ENCODE results near the gene ZFTA. TPM values are rescaled to one million over a fixed set of nuclear protein-coding genes. Genes with fewer than 3 reads are reported as not detected.

Gene ZFTA
- total RNA-seq, 1 donor from 2014 or later: 34.6 TPM

DNA sequence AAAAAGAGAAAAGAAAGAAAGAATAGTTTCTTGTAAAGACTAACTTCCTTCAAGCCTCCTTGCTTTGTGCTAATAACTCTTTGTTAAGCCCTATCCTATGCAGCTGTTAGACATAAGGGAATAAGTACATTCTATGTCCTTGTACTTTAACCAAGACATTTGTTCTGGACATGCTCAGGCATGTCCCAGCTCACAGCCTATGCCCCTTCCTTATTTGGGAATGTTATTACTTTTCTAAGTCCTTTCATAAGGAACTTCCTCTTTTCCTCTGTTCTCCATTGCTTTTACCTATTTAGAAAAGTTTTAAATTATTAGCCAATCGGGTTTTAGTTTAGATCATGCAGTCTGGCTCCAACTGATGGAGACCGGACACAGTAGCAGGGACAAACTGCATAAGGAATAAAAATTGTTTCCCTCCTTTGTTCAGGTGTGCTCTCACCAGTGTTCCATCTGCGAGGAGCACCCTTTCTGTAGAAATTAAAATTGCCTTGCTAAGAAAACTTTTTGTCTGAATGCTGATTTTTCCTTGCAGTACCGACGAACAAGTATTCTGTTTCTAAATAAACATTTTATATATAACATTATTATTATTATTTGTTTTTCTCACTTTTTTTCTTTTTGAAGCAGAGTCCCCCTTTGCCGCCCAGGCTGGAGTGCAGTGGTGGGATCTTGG, 23.1 kb upstream of the ZFTA start:
- no peak for DNase-seq (ENCODE audit: low spot score)
- peaks cover 9% of the 10 kb centered on the region for H3K9me3 Mint-ChIP-seq (ENCODE audit: low read depth)
- no peak for TF ChIP-seq CTCF (IDR thresholded peaks at IDR 0.05)
- H3K27ac Mint-ChIP-seq (ENCODE audit: unreplicated experiment): peak overlapping the region; percentile 89
- H3K36me3 Mint-ChIP-seq (ENCODE audit: low read depth): no peaks in the 10 kb centered on the region
- no peak overlapping the region for H3K4me3 Mint-ChIP-seq (ENCODE audit: unreplicated experiment)
- H3K4me1 Mint-ChIP-seq (ENCODE audit: low read depth): peaks cover 8% of the 10 kb centered on the region
- H3K27me3 Mint-ChIP-seq (ENCODE audit: low read depth): no peaks in the 10 kb centered on the region

DNA sequence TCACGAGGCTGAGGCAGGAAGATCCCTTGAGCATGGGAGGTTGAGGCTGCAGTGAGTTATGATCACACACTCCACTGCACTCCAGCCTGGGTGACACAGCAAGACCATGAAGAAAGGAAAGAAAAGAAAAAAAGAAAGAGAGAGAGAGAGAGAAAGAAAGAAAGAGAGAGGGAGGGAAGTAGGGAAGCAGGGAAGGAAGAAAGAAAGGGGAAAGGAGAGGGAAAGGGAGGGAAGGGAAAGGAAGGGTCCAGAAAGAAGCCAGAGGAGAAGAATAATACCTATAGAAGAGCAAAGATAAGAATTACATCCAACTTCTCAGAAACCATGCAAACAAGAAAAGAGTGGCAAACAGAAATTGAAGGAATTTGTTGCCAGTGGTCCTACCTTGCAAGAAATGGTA, 17.2 kb upstream of the ZFTA start:
- no peak for TF ChIP-seq CTCF (IDR thresholded peaks at IDR 0.05)
- Mint-ChIP-seq H3K27me3 (ENCODE audit: low read depth) (no peaks in the 10 kb centered on the region), H3K4me1 (ENCODE audit: low read depth) (no peaks in the 10 kb centered on the region), H3K27ac (ENCODE audit: unreplicated experiment) (no peak overlapping the region), H3K9me3 (ENCODE audit: low read depth) (no peaks in the 10 kb centered on the region), H3K4me3 (ENCODE audit: unreplicated experiment) (no peak overlapping the region), H3K36me3 (ENCODE audit: low read depth) (no peaks in the 10 kb centered on the region)
- DNase-seq (ENCODE audit: low spot score): no peak

DNA sequence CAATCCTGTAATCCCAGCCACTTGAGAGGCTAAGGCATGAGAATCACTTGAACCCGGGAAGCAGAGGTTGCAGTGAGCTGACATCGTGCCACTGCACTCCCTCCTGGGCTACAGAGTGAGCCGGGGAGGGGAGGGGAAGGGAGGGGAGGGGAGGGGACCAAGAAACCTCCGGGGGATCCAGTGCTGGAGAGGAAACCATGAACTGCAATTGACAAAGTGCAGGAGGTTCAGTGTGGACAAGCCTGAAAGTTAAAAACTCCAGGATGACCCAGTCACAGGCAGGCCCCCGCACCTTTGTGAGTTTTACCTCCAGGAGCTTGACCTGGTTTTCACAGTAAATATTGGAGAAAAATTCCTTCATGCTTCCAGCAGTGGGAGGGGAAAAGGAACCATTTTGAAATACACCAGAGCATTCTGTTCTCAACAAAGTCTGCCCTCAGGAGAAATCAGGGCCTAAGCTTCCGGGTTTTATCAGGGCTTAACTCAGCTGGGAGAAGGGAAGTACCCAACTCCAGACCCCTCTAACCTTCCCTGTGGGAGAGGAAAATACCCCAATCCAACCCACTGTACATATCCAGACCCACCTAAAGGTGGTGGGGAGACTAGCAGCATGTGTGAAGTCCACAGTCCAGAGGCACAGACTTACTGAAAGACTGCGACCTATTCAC, 15.5 kb upstream of the ZFTA start:
- Mint-ChIP-seq H3K4me1 (ENCODE audit: low read depth) (no peaks in the 10 kb centered on the region), H3K4me3 (ENCODE audit: unreplicated experiment) (no peak overlapping the region), H3K36me3 (ENCODE audit: low read depth) (no peaks in the 10 kb centered on the region), H3K27ac (ENCODE audit: unreplicated experiment) (no peak overlapping the region), H3K27me3 (ENCODE audit: low read depth) (no peaks in the 10 kb centered on the region), H3K9me3 (ENCODE audit: low read depth) (no peaks in the 10 kb centered on the region)
- TF ChIP-seq CTCF (IDR thresholded peaks at IDR 0.05): no peak
- DNase-seq (ENCODE audit: low spot score): no peak

GRCh38 chr11:63782749-63783148, 14.2 kb upstream of the ZFTA start:
- no peak for TF ChIP-seq CTCF (IDR thresholded peaks at IDR 0.05)
- Mint-ChIP-seq H3K4me1 (ENCODE audit: low read depth) (no peaks in the 10 kb centered on the region), H3K27ac (ENCODE audit: unreplicated experiment) (no peak overlapping the region), H3K27me3 (ENCODE audit: low read depth) (no peaks in the 10 kb centered on the region), H3K4me3 (ENCODE audit: unreplicated experiment) (no peak overlapping the region), H3K9me3 (ENCODE audit: low read depth) (no peaks in the 10 kb centered on the region), H3K36me3 (ENCODE audit: low read depth) (no peaks in the 10 kb centered on the region)
- peak; percentile 32 for DNase-seq (ENCODE audit: low spot score)

DNA sequence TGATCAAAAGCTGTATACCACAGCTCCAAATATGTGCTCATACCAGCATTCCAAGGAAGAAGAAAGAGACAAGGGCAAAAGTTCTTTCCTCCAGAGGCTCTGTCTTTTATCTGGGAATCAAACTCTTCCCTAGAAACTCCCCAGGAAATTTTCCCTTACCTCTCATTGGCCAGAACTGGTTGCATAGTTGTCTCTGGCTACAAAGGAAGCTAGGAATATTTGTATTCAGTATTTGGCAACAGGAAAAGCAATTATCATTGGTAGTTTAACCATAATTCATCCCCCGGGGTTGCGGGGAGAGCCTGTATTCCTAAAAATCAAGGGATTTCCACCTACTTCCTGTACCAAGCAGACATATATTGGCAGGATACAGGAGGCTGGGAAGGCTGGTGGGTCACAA, 10.5 kb upstream of the ZFTA start:
- Mint-ChIP-seq H3K27ac (ENCODE audit: unreplicated experiment) (no peak overlapping the region), H3K4me3 (ENCODE audit: unreplicated experiment) (no peak overlapping the region), H3K4me1 (ENCODE audit: low read depth) (peaks cover 4% of the 10 kb centered on the region), H3K36me3 (ENCODE audit: low read depth) (no peaks in the 10 kb centered on the region), H3K9me3 (ENCODE audit: low read depth) (no peaks in the 10 kb centered on the region), H3K27me3 (ENCODE audit: low read depth) (no peaks in the 10 kb centered on the region)
- no peak for TF ChIP-seq CTCF (IDR thresholded peaks at IDR 0.05)
- DNase-seq (ENCODE audit: low spot score): peak; percentile 6
